Medulla oblongata (tissue), 1 donor: ENCODE measurements around the gene NOCT.
A peak's percentile ranks its signal among the peaks of the same experiment; 100 is the strongest.
"Not testable (repeated sequence)": the region's sequence is repeated elsewhere in the genome, so short reads cannot be mapped to it uniquely, and the experiment has no call there.

ENCODE experiments used
- DNase-seq: peaks from one replicate; pipeline ENCODE4 v3.0.0-alpha.2; 2015; ENCODE audit errors: extremely low spot score

The NOCT gene

GRCh38 chr4:139011225-139011950 lies 4.2 kb upstream of the NOCT start:
- no peak for DNase-seq

- DNase-seq = peak; percentile 21
Observed at GRCh38 chr4:139014371-139015268, 961 bp upstream of the NOCT start.

GRCh38 chr4:139015948-139016471 lies 429 bp downstream of the NOCT start:
- DNase-seq = peak; percentile 48

GRCh38 chr4:139017861-139018260 lies 2.3 kb downstream of the NOCT start:
- no peak for DNase-seq

- DNase-seq = no peak
Observed at GRCh38 chr4:139018501-139018900, 2.9 kb downstream of the NOCT start.

- no peak for DNase-seq
Observed at GRCh38 chr4:139018971-139019758, 3.6 kb downstream of the NOCT start.

GRCh38 chr4:139020384-139020783 lies 4.8 kb downstream of the NOCT start:
- no peak for DNase-seq

GRCh38 chr4:139021071-139021470 lies 5.5 kb downstream of the NOCT start:
- DNase-seq = not testable (repeated sequence)

GRCh38 chr4:139022835-139023234 lies 7.3 kb downstream of the NOCT start:
- no peak for DNase-seq

- no peak for DNase-seq
Observed at GRCh38 chr4:139024686-139025085, 9.1 kb downstream of the NOCT start.

- no peak for DNase-seq
Observed at GRCh38 chr4:139025841-139026240, 10.3 kb downstream of the NOCT start.

GRCh38 chr4:139027776-139028175 lies 12.2 kb downstream of the NOCT start:
- no peak for DNase-seq

GRCh38 chr4:139028191-139028661 lies 12.6 kb downstream of the NOCT start:
- DNase-seq = peak; percentile 76

- DNase-seq = not testable (repeated sequence)
Observed at GRCh38 chr4:139029866-139030363, 14.3 kb downstream of the NOCT start.

GRCh38 chr4:139030614-139031235 lies 15.1 kb downstream of the NOCT start:
- DNase-seq = peak; percentile 95

GRCh38 chr4:139035650-139036049 lies 20.1 kb downstream of the NOCT start:
- DNase-seq = no peak

- no peak for DNase-seq
Observed at GRCh38 chr4:139036885-139037284, 21.3 kb downstream of the NOCT start.

- DNase-seq = no peak
Observed at GRCh38 chr4:139038874-139039443, 23.4 kb downstream of the NOCT start.

GRCh38 chr4:139042981-139043460 lies 27.4 kb downstream of the NOCT start:
- peak; percentile 28 for DNase-seq

GRCh38 chr4:139044291-139044690 lies 28.7 kb downstream of the NOCT start:
- DNase-seq = no peak

- no peak for DNase-seq
Observed at GRCh38 chr4:139048026-139048425, 32.4 kb downstream of the NOCT start.
